CD4-positive, alpha-beta T cell treated with Interleukin-4 for 4 hours (primary cell): ENCODE results near the gene STS.
"Not testable (repeated sequence)": the region's sequence is repeated elsewhere in the genome, so short reads cannot be mapped to it uniquely, and the experiment has no call there.

ENCODE experiments used
- DNase-seq: peaks from one replicate; pipeline ENCODE4 v3.0.0-alpha.2; 2020

The STS gene

DNA sequence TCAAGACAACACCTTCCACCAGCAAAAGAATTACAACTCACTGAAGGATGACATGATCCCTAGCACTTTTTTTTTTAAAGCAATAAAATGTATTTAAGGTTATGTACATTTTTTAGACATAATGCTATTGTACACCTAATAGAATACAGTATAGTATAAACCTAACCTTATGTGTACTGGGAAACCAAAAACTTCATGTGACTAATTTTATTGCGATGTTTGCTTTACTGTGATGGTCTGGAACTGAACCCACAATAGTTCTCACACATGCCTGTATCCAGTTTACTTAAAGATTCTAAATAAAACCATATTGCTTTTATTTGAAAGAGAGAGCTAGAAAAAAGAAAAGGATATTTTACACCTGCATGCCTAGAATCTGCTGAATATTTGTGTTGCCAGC is 4.4 kb upstream of the STS start:
- DNase-seq, result no peak

DNA sequence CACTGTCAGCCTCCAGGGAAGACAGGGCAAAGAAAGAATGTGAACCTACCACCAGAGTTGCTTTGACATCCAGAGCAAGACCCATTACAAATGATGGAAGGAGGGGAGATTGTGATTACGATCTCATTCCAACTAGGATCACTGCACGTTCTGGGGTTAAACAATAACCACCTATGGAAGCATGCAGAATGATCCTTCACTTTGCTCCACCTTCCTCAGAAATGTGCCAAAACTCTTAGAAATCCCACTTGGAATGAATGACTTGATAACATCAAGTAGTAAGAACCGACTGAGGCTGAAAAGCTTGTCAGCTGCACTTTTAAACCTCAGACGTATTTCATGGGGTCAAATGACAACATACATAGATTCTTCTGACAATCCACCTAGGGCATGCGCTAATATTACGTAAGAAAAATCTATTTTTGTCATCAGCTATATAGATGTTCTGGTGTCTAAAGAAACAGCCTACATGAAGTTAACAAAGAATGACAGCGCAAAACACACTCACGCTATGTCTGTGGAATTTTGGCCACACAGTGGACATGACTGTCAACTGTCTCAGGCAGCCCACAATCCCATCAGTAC is 3.5 kb upstream of the STS start:
- DNase-seq, result no peak

DNA sequence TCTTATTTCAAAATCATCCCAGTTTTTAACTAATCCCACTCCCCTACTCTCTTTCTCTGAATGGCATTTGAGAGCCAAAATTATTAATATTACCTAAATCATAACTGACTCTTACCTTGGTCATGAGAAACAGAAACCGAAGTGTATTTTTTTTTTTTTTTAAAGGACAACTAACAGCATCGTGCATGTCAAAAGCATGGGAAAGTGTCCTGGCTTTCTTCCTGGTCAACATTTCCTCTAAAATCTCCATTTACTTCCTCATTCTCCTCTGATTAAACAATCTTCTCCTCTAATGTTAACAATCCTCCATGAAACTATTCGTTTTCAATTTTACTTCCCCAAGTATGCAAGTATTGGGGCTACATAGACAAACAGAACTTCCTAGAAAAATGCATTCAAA is 2.1 kb upstream of the STS start:
- no peak for DNase-seq

DNA sequence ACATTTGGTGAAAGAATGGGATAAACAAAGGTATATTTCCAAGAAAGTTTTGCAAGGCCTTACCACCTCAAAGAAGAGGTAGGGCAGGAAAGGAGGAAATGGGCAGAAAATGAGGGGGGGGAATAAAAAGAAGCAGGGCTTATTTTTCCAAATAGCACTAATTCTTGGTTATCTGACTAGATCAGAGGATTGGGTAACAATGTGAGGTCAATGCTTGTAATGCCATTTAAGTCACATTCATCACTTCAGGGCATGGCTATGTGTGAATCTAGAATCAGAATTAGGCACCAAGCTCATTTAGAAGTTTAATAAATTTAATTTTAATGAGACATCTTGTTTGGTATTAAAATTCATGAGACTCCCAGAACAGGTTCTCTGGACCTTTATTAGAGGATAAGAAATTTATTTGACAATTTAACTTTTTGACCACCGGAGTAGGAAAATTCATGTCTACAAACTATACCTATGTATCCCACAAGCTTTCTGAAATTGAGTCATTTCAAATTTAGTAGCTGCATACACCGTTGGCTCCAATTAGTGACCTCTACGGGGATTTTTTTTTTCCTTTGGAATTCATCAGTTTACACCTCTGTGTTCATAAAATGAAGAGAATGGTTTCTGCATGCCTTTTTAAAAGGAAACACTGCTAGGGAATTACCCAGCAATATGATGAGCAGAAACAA is 1.4 kb upstream of the STS start:
- no peak for DNase-seq

DNA sequence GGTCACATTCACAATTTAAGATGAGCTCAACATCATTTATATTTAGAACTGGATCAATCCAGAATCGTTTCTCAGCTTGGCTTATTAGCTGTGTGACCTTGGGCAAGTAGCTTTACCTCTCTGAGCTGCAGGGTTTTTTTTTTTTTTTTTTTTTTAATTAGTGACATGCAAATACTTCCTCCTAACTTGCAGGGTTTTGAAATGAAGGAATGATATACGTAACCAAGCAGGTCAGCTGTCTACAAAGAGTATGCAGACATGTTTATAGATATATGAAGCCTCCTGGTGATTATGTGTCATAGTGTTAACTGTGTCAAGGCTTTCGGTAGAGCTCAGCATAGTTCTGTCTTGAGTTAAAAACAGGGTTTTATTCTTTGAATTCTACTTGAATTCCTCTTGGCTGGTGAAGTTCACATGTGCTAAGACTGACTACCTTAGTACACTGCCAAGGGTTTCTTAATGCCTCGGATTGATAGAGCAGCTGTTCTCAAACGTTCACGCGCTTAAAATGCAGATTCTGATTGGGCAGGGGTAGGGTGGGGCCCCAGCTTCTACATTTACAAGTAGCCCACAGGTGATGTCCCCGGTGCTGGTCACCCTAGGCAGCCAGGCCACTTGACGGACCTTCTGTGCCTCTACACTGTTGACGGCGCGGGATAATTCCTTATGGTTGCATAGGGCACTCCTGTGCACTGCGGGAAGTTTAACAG is 654 bp upstream of the STS start:
- DNase-seq, result no peak

DNA sequence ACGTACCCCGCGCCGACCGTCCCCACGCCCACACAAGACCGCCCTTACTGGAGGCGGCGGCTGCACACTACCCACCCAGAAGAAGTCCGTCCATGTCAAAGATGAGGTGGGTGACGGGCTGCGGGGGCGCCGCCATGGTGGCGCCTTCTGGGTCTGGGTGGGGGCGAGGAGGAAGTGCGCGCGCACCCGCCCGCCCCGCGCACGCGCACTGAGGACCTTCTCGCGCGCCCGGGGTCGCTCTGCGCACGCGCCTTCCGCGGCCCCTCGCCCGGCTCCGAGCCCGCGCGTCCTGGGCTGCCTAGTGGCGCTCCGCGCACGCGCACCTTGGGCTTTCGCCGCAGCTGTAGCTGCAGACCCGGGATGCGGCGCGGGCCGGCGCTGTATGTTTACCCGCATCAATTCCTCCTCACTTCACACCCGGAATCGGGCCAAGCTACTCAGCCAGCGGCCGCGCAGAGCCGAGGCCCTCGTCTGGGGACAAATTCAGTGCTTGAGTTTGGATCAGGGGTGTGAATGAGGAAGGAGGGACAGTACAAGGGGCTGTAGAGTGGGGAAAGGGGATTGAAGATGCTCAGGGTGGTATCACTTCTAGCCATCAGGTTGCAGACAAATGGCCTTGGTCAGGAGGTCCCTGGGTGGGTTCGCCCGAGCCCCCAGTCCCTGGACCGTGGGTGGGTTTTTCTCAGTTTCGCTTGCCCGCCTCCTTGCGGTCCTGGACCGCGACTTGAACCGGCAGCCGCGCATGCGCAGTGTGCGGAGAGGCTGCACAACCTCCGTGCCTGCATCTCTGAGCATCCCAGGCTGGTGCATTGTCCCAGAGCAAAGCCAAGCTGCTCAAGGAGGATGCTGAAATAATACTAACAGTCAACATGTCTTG is 704 bp downstream of the STS start, which contains the start of gene PUDP:
Gene PUDP, minus strand, starts transcription at position 176 of the 877 bp plus-strand sequence. Its CDS starts 40 bp downstream, at position 136.
- peak; percentile 76 for DNase-seq

DNA sequence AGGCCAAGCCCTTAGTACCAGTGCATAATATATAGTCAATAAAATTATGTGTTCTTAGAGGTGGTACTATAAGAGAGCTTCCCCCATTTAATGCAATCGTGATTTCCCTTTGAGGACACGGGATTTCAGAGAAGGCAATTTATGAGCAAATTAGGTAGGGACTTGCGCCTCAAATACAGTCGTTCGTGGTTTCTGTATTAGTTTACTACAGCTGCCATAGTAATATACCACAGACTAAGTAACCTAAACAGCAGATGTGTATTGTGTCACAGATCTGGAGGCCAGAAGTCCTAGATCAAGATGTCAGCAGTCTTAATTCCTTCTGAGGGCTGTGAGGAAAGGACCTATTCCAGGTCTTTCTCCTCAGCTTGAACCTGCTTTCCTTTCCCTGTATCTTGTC is 1.9 kb downstream of the STS start:
- no peak for DNase-seq

DNA sequence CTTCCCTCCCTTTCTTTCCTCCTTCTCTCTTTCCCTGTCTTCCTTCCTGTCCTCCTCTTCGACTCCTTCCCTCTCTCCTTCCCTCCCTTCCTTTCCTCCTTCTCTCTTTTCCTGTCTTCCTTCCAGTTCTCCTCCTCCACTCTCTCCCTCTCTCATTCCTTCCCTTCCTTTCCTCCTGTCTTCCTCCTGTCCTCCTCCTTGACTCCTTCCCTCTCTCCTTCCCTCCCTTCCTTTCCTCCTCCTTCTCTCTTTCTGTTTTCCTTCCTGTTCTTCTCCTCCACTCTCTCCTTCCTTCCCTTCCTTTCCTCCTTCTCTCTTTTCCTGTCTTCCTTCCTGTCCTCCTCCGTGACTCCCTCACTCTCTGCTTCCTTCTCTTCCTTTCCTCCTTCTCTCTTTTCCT is 5.7 kb downstream of the STS start:
- DNase-seq, result no peak

DNA sequence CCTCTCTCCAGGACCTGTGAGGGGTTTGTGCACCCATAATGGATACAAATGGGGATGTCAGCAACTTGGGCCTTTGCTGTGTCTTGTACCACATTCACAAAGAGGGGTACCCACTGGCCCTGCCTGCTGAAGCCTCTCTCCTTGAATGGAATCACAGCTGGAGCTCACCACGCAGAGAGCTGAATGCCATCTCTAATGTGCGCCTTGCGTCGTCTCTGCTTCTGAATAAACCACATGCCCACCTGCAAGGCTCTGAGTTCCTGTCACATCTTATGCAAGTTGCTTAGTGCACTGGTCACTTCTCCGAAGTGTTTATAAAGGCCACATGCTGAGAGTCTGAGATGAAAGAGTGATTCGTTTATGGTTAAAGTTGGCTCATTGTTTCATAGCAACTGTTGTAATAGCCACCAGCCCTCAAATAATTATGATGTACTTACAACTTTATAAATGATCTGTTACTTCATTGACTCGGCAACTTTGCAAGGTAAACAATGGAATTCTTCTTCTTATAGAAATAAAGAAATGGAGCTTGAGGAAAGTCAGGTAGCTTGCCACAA is 6.6 kb downstream of the STS start:
- DNase-seq, result no peak

DNA sequence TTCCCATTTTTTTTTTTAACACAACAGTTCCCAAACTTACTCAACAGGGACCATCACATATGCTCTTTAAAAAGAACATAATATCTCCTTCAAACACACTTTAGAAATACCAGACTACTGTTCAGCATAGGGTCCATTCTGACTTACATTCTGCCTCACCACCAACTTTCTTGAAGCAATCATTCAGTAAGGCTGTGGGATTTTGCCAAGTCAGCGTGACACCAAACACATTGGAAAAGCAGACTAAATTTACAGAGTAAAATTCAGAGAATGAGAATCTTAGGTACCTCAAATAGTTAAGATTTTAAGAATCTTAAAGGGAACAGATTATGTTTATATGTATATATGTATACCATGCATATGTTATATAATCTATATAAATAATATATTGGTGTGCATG is 7.7 kb downstream of the STS start:
- DNase-seq, result no peak

DNA sequence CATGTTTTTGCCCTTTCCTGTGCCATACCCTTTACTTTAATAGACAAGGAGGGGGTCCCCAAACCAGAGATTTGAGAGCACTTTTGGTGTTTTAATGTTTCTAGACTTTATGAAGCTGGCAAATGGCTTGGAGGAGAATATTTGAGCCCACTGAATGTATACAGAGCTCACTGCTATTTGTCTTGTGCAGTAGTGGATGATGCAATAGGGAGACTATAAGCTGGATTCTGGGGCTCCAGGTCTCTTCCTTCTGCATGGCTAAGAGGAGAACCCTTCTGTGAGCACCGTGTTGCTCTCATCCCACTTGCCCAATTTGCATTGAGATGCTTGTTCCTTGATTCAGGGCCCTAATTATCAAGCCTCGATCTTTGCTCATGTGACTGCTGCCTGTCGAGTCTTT is 9.4 kb downstream of the STS start:
- DNase-seq, result no peak

DNA sequence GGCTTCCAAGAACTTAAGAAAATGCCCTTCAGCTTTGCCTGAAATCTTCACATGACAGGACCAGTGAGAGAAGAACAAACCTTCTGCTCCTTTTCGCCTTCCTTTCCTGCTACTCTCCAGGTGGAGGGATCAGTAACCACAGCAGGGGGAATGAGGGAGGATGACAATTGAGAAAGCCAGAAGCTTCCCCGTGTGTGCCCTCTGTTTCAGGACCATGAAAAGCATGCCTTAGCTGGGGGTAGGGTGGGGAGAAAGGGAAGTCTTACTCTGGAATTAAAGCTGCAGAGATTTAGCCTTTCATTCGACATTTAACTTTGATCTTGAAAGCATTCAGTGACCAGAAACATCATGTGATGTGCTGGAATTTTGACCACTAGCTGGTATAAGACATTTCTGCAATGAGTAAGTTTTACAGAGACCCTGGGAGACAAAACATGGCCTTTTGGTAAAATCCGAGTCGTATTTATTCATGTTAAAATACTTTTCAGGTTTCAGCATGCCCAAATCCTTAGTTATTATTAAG is 11.0 kb downstream of the STS start:
- DNase-seq, result no peak

DNA sequence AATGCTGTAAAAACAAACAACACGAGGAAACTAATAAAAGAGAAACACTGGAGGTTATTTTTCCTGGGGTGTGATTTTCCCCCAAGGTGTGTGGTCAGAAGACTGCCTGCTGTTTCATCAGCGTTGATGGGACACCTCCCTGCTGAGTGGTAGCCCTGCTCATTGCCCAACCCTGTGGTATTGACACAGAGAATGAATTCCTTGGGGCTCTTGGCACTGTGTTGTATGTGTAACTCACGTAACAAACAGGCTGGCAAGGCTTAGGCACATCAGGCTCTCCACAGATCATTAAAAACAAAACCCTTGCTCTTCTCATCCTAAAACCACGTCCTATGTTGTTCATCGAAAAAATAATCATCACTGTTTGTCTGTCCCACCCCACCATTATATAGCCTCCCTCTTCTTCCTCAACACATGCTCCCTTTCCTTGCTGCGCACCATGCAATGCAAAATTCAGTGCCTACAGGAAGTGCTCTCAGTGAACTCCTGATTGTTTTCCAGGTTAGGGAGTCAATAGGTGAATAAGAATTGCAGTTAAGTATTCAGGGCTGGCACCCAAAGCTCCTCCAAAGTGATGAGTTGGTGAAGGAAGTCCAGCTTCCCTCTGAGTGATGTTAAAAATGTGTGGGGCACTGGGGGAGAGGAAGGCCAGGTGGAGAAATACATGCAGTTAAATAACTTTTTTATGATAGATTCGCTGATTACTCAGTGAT is 11.8 kb downstream of the STS start:
- no peak for DNase-seq

DNA sequence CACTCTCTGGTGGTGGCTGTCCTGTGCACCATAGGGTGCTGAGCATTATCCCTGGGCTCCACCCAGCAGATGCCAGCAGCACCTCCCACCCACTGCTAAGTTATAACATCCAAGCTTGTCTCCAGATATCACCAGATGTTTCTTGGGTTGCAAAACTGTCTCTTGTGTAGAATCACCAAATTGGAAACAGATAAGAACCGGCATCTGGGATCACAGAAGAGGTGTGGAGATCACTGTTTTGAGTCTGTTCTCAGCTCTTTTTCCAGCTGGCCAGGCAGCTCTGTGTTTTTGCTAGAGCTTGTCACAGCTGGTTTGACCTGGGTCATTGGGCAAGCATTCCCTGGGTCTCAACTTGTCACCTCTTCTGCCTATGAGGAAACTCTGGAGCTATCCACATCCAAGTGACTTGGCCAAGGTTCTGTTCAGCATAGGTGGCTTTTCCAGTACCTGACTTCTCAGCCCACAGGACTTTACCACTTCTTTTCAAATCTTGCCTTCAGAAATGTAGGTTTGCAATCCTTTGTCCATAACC is 15.7 kb downstream of the STS start:
- no peak for DNase-seq

DNA sequence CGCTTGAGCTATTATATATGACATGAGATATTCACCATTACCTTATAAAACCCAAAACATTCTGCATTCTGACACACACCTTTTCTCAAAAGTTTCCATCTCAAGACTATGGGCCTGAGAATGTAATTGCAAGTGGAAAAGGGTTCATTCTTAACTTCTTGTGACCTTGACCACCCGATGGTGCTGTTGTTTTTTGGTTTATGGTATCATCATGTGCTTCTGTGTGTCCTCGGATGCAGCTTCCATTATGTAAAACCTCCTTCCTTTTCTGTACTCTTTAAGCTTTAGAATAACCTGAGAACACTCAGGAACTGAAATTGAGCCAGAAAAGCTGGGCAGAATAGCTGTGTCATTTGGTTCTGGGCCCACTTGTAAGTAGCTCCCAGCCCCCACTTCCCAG is 16.7 kb downstream of the STS start:
- DNase-seq, result no peak

DNA sequence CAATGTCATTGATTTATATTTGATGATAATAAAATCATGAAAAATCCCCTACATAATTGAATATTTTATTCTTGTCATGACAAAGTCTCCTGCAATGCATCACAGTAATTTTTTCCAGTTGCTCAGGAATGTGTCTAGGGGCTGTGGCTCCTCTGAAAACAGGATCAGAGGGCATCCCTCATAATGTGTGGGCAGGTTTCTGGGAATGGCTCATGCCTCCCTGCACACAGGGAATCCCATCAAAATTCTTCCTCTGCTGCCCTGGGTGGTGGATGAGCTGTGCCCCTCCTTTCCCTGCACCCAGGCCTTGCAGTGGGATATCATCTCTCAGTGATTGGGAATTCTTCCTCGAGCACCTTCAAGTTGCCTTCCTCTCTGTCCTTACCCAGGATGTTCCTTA is 20.9 kb downstream of the STS start:
- DNase-seq, result no peak

DNA sequence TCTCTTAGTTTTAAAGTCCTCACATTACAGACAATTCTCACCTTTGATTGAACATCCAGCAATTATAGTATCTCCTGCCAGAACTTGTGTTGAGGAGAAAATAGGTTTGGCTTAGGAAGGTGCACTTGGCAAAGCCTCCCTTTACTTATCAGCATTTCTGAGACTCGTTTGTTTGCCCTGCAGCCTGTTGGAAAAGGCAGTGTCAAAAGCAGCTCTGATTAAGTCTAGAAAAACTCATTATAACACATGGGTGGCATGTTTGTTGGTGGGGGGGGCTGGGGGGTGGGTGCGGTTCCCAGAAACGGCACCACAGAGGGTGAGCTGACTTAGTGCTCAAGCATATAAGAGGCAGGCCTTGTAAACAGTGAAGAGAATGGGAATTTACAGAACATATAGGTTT is 22.1 kb downstream of the STS start:
- no peak for DNase-seq

DNA sequence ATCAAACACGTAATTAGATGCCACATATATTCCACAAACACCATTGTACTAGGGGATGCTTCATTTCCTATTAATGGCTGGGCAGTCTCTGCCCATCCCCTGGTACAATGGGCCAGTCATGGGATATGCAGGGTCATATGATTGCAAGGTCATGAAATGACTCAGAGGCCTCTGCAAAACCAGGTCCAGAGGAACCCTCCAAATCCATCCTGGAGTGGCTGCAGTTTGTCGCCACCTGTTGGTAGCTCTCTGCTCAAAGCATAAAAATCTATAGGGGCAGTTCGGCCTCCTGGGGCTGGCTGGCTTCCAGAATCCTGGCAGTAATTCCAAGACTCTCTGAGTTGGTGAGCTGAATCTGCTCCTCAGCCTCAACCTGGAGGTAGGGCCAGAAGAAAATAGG is 23.4 kb downstream of the STS start:
- peak; percentile 34 for DNase-seq

DNA sequence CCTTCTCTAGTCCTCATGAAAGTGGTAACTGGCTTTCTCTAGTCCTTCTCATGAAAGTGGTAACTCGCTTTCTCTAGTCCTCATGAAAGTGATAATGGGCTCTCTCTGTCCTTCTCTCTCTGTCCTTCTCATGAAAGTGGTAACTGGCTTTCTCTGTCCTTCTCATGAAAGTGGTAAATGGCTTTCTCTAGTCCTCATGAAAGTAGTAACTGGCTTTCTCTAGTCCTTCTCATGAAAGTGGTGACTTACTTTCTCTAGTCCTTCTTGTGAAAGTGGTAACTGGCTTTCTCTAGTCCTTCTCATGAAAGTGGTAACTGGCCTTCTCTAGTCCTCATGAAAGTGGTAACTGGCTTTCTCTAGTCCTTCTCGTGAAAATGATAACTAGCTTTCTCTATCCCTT is 31.3 kb downstream of the STS start:
- DNase-seq, result not testable (repeated sequence)

DNA sequence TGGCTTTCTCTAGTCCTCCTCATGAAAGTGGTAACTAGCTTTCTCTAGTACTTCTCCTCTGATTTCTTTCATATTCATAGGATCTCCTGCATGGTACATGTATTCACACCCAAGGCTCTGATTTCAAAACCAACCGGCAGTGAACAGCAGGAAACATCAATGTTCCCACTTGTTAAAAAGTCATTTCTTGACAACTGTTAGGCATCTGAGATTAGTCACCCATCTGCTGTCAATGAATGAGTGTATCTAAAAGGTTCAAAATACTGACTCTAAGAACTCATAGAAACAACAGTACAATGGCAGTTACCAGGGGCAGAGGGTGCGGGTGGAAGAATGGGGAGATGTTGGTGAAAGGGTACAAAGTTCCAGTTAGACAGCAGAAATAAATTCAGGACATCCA is 31.9 kb downstream of the STS start:
- no peak for DNase-seq

DNA sequence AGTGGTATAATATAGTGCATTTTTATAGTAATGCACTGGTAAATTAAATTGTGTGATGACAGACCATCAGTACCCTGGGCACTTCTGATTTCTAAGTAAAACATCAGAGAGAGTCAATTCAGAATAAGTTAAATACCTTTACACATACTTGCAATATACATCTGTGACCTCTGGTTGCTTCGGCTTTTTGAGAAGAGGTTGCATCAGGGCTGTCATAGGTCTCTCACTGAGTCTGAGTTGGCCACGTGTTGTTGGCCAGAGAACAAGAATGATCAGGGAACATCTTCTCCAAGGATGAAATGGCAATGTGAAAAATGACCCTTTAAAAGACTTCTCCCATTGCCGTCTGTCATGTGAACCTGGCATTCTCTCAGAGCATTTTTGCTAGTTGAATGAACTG is 37.3 kb downstream of the STS start:
- no peak for DNase-seq

DNA sequence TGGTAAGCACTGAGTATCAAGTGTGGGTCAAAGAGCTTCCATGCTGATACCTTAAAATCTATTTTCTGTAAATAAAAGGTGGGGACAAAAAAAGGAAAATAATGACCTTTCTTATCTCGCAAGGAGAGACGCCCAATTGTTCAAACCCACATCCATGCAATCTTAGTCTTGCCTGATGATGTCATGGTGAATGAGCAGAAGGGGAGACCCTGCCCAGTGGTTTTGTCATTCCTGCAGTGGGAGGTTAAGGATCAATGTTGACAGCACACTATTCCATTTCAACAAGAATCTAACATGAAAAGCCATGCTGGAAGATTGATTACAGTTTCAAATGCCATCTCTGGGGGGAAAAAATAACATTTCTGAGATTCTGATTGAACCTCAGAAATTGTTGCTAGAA is 41.2 kb downstream of the STS start:
- DNase-seq, result no peak
